Peyer's patch (tissue), 4 donors: ENCODE data around the gene THAP5.

Experiments
- POLR2A ChIP-seq, 2 donors: fragments of 450-650 bp; IDR thresholded peaks; one replicate each; pipeline ENCODE4 v1.5.1; 2017; ENCODE audit warnings: antibody characterized with exemption in 2 of 2, mild to moderate bottlenecking in 2 of 2, moderate library complexity in 2 of 2
- TF ChIP-seq, protein P1 (sequence below), 6 experiments: fragments of 450-650 bp in 4 of 6; fragments of 200-600 bp in 2 of 6; sonication (generic) in 1 of 6; IDR thresholded peaks; one replicate each; pipeline ENCODE4 v1.5.1; 2017 to 2019; ENCODE audit warnings: antibody characterized with exemption in 6 of 6, mild to moderate bottlenecking in 3 of 6, moderate library complexity in 1 of 6

- TF ChIP-seq, protein P1, sequence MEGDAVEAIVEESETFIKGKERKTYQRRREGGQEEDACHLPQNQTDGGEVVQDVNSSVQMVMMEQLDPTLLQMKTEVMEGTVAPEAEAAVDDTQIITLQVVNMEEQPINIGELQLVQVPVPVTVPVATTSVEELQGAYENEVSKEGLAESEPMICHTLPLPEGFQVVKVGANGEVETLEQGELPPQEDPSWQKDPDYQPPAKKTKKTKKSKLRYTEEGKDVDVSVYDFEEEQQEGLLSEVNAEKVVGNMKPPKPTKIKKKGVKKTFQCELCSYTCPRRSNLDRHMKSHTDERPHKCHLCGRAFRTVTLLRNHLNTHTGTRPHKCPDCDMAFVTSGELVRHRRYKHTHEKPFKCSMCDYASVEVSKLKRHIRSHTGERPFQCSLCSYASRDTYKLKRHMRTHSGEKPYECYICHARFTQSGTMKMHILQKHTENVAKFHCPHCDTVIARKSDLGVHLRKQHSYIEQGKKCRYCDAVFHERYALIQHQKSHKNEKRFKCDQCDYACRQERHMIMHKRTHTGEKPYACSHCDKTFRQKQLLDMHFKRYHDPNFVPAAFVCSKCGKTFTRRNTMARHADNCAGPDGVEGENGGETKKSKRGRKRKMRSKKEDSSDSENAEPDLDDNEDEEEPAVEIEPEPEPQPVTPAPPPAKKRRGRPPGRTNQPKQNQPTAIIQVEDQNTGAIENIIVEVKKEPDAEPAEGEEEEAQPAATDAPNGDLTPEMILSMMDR (IDR thresholded peaks at IDR 0.05): no peak
- TF ChIP-seq POLR2A (IDR thresholded peaks at IDR 0.05): no peak
Measured at GRCh38 chr7:108586274-108586710, 16.8 kb upstream of the THAP5 start.
